ENCODE results near the gene IGSF5. TPM values are rescaled to one million over a fixed set of nuclear protein-coding genes. Genes with fewer than 3 reads are reported as not detected.

The IGSF5 gene
- total RNA-seq, 2 donors from 2014 or later = not detected

DNA sequence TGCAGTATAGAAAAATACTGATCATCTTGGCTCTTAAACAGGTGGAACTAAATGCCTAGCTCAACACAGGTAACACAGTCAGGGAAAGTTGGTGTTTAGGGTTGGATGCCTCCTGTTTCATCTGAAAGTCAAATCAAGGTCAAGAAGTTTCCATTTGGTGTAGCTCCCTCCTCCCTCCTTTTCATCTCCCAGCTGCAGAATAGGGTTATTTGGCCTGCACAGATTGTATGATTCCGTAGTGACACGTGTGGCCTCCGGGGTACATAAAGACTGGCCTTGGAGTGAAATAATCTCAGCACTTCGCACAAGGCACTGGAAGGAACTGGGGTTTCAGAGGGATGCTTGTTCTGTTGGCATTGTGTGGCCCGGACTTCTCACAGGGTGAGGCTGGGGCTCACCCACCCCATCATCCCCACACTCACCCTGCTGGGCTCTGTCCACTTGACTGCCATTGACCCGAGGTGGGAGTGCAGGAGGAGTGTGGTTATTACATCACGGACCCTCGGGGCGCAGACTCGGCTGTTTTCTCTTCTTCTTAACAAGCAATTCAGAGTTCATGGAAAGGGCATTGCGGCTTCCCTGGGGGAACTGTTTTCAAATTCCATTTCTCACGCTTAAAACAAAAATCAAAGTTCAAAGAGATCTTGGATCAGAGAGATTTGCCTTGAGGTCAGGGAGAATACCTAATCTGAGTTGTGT, 18.4 kb downstream of the IGSF5 start:
- peaks cover 9% of the 10 kb centered on the region for H3K9me3 Mint-ChIP-seq
- peaks cover 3% of the 10 kb centered on the region for H3K27me3 Mint-ChIP-seq
- H3K27ac Mint-ChIP-seq = no peak overlapping the region
- ATAC-seq (replicated peaks) = no peak
- no peaks in the 10 kb centered on the region for H3K4me1 Mint-ChIP-seq
- H3K4me3 Mint-ChIP-seq = no peak overlapping the region
- H3K36me3 Mint-ChIP-seq (ENCODE audit: low read depth) = no peaks in the 10 kb centered on the region

DNA sequence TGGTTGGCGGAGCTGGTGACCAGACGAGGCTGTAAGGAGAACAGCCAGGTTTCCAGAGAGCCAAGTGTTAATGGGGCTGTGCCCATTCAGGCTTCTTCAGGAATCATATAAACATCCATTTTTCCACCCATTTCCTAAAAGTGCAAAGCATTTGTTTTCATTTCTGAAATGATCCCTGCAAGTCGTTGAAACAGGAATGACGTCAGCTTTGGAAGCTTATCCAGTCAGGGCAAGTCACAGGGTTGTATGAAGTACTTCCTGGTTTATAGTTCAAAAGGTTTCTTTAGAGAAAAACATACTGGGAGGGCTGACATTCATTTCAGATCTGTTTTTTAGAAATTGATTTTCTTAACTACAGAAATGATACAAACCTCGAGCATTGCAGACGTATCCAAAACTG, 29.2 kb downstream of the IGSF5 start:
- Mint-ChIP-seq H3K4me3 (no peak overlapping the region), H3K27ac (no peak overlapping the region), H3K36me3 (ENCODE audit: low read depth) (no peaks in the 10 kb centered on the region), H3K9me3 (no peaks in the 10 kb centered on the region), H3K4me1 (no peaks in the 10 kb centered on the region), H3K27me3 (no peaks in the 10 kb centered on the region)
- no peak for ATAC-seq (replicated peaks)

DNA sequence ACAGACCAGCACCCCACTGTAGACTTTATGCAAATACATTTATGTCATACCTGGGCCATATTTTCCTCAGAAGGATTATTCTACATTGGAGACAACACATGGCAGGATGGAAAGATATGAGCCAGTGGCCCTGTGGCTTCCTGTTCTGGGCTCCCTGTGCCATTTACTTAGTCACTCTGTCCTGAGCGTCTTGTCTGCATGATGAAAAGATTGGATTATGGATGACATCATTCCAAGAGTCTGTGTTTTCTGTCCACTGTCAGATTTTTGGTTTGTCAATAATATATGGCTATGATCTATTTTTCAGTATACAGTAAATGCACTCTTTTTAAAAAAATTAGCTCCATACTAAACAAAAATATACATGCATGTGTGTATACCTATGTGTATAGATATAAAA, 30.8 kb downstream of the IGSF5 start:
- no peaks in the 10 kb centered on the region for H3K27me3 Mint-ChIP-seq
- H3K9me3 Mint-ChIP-seq = no peaks in the 10 kb centered on the region
- ATAC-seq (replicated peaks) = no peak
- no peak overlapping the region for H3K4me3 Mint-ChIP-seq
- H3K27ac Mint-ChIP-seq = no peak overlapping the region
- no peaks in the 10 kb centered on the region for H3K36me3 Mint-ChIP-seq (ENCODE audit: low read depth)
- H3K4me1 Mint-ChIP-seq = no peaks in the 10 kb centered on the region

DNA sequence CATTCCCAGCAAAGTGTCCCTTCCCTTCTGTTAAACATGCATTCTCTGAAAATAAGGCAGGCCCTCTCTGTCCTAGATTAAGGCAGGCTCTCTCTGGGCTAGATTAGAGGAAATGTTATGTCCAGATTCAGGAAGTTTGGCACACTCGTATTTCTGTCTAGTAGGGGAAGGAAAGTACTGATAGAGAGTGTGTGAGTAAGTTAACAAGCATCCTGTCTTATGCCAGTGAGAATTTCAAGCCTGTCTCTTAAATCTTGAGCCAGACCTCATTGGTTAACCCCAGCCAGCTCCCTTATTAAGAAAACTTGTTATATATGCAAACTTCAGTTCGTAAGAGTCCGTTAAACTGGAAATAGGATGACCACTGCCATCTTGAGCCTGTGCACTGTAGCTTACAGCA, 31.6 kb downstream of the IGSF5 start:
- Mint-ChIP-seq H3K4me3 (no peak overlapping the region), H3K36me3 (ENCODE audit: low read depth) (no peaks in the 10 kb centered on the region), H3K9me3 (no peaks in the 10 kb centered on the region), H3K27me3 (no peaks in the 10 kb centered on the region), H3K27ac (no peak overlapping the region), H3K4me1 (no peaks in the 10 kb centered on the region)
- no peak for ATAC-seq (replicated peaks)

DNA sequence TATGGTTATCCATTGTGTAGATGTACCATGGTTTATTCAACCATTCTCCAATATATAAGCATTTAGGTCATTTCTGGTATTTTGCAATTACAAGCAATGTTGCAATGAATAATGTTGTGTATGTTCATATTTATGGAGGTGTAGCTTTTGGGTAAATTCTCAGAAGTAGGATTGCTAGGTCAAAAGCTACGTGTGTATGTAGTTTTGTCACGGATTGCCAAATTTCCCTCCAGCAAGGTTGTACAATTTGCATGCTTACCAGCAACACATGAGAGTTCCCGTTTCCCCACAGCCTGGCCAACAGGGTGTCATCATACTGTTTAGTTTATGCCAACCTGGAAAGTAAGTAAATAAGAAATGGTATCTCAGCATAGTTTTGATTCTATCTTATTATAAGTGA, 36.3 kb downstream of the IGSF5 start:
- no peak overlapping the region for H3K27ac Mint-ChIP-seq
- ATAC-seq (replicated peaks) = no peak
- H3K9me3 Mint-ChIP-seq = no peaks in the 10 kb centered on the region
- no peaks in the 10 kb centered on the region for H3K27me3 Mint-ChIP-seq
- H3K4me1 Mint-ChIP-seq = no peaks in the 10 kb centered on the region
- no peak overlapping the region for H3K4me3 Mint-ChIP-seq
- H3K36me3 Mint-ChIP-seq (ENCODE audit: low read depth) = no peaks in the 10 kb centered on the region

DNA sequence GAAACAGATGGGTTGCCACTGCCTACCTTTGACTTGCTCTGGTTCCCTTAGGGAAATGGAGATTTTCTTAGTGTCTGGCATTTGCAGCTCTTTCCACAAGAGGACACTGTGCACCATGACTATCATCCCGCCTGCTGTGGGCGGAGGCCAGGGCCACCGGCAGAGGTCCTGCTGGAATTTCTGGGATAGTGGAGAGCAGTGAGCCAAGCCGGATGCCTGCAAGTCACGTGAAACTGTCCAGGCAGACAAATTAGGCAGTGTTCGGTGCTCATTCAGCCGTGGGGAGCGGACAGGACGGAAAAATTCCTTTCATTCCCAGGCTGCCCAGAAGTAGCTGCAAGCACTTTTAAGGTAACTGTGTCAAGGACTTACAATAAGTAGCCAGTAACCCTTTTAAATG, 43.4 kb downstream of the IGSF5 start:
- Mint-ChIP-seq H3K4me1 (no peaks in the 10 kb centered on the region), H3K4me3 (no peak overlapping the region), H3K27ac (no peak overlapping the region), H3K9me3 (no peaks in the 10 kb centered on the region), H3K27me3 (peaks cover 4% of the 10 kb centered on the region), H3K36me3 (ENCODE audit: low read depth) (no peaks in the 10 kb centered on the region)
- ATAC-seq (replicated peaks) = no peak

DNA sequence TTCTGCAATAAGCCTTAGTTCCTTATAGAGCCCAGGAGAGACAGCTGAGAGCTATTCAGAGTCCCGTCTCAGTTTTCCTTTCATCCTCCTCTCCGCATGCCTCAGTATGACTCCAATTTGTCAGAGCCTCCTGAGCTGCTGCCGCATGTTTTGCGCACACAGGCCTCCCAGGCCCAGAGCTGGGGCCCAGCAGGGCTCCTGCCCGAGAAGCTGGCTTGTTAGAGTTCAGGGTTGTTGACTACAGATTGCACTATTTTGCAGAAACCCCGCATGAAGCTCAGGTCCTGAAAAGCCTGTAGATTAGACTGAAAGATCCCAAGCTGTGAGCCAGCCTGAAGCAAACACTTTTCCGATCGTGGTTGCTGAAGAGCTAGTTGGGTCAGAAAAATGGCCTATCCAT, 51.5 kb downstream of the IGSF5 start:
- H3K36me3 Mint-ChIP-seq (ENCODE audit: low read depth) = no peaks in the 10 kb centered on the region
- no peak overlapping the region for H3K4me3 Mint-ChIP-seq
- peaks cover 5% of the 10 kb centered on the region for H3K9me3 Mint-ChIP-seq
- H3K27ac Mint-ChIP-seq = no peak overlapping the region
- no peak for ATAC-seq (replicated peaks)
- H3K27me3 Mint-ChIP-seq = peaks cover 7% of the 10 kb centered on the region
- H3K4me1 Mint-ChIP-seq = no peaks in the 10 kb centered on the region

DNA sequence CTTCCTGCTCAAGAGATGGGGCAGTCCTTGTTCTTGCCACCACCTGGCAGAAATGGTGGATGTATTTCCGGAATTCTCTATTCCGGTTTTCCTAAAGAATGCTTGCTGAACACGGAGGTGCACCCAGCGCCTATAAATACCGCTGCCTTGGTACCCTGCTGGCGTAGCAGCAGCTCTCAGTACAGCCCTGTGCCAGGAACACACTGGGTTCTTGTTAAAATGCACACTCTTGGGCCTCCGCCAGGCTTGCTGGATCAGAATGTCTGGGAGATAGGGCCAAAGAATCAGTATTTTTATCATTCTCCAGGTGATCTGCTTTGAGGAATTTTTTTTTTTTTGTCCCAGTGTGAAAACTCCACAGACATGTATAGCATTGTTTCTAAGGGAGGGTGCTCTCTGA, 54.2 kb downstream of the IGSF5 start:
- H3K27me3 Mint-ChIP-seq = peaks cover 4% of the 10 kb centered on the region
- no peaks in the 10 kb centered on the region for H3K4me1 Mint-ChIP-seq
- no peak for ATAC-seq (replicated peaks)
- H3K27ac Mint-ChIP-seq = no peak overlapping the region
- H3K4me3 Mint-ChIP-seq = no peak overlapping the region
- no peaks in the 10 kb centered on the region for H3K36me3 Mint-ChIP-seq (ENCODE audit: low read depth)
- H3K9me3 Mint-ChIP-seq = no peaks in the 10 kb centered on the region

DNA sequence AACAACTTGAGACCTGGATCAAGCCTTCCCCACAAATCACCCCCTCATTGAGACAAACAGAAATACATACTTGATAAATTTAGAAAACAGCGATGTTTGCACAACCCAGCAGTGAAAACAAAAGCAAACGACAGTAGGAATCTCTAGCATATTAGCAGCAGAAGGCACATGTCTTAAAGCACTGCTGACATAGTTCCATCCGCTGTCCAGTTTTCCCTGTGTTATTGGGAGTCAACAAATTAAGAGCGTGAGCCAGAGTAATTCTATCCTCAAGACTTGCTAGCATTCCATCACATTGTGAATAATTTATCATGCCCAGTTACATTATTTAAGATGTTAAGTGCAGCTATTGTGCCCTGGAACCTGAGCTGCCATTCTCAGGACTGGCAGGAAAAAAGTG, 55.3 kb downstream of the IGSF5 start:
- Mint-ChIP-seq H3K27me3 (peaks cover 3% of the 10 kb centered on the region), H3K9me3 (peaks cover 3% of the 10 kb centered on the region), H3K27ac (no peak overlapping the region), H3K4me1 (no peaks in the 10 kb centered on the region), H3K36me3 (ENCODE audit: low read depth) (no peaks in the 10 kb centered on the region), H3K4me3 (no peak overlapping the region)
- no peak for ATAC-seq (replicated peaks)

DNA sequence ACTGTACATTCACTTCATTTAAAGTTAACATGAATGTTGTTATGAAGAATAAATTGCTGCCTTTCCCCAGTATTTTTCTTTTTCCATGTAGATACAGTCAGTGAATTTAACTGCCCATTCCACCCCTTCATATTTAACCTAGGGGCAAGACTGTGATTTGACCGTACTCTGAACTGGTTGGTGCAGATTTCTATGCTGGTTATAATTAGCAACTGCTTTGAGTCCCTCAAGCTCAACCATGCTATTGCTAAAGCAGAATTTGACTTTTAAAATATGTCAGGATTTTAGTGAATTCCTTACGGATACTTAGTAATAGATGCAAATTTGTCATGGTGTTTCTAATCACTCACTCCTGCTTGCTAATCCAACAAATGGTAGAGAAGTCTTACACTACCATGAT, 57.2 kb downstream of the IGSF5 start:
- Mint-ChIP-seq H3K27ac (no peak overlapping the region), H3K4me3 (no peak overlapping the region), H3K4me1 (no peaks in the 10 kb centered on the region), H3K36me3 (ENCODE audit: low read depth) (no peaks in the 10 kb centered on the region), H3K27me3 (peaks cover 3% of the 10 kb centered on the region), H3K9me3 (peaks cover 4% of the 10 kb centered on the region)
- no peak for ATAC-seq (replicated peaks)

DNA sequence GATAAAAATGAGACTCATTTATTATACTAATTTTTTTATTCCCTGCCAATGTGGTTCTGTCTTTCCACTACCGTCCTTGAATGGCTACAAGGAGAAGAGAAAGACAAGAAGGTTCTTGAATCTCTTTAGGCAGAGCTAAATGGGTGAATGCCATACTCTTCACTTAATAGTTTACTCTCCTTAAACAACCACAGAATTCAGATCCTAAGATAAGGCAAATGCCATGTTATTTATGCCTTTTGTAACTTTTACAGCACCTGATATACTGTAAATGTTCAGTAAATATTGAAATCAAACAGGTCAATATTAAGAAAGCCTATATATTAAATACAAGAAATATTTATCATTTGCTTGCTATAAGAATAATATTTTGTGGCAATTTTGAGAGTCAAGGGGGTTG, 58.4 kb downstream of the IGSF5 start:
- ATAC-seq (replicated peaks) = no peak

DNA sequence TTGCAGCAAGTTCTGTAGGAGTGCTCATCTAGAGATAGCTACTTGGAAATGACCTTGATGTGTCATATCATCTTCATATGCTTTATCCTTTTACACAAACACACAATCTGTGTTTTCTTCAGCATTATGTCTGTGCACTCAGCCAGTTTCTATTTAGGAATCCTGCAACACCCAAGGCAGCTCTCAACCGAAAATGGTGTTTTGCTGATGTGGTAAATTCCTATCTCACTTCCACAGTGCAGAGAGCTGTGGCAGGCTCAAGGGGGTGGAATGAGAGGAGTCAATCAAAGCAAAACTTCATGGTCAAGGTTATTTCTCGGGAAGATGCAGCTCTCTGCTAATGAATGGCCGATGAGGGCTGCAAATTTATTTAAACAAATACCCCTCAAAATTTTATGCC, 59.3 kb downstream of the IGSF5 start:
- Mint-ChIP-seq H3K27ac (no peak overlapping the region), H3K9me3 (peaks cover 4% of the 10 kb centered on the region), H3K4me3 (no peak overlapping the region), H3K27me3 (peaks cover 3% of the 10 kb centered on the region), H3K4me1 (no peaks in the 10 kb centered on the region), H3K36me3 (ENCODE audit: low read depth) (no peaks in the 10 kb centered on the region)
- no peak for ATAC-seq (replicated peaks)

More for the DNA sequence above, 58.4 kb downstream of the IGSF5 start:
- H3K9me3 Mint-ChIP-seq = peaks cover 4% of the 10 kb centered on the region
- no peaks in the 10 kb centered on the region for H3K36me3 Mint-ChIP-seq (ENCODE audit: low read depth)
- no peaks in the 10 kb centered on the region for H3K4me1 Mint-ChIP-seq
- H3K4me3 Mint-ChIP-seq = no peak overlapping the region
- no peak overlapping the region for H3K27ac Mint-ChIP-seq
- peaks cover 3% of the 10 kb centered on the region for H3K27me3 Mint-ChIP-seq

DNA sequence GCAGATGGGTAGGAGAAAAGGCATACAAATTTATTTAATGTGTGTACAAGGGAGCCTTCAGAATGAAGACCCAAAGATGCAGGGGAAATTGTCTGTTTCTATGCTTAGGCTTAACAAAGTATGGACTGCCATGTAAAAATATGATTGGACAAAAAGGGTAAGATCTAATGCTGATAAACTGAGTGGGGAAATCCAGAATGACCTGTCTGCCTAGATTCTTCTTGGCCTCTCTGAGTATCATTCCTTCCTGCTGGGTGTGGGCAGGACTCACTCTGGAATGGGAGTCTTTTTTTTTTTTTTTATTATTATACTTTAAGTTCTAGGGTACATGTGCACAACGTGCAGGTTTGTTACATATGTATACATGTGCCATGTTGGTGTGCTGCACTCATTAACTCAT, 61.0 kb downstream of the IGSF5 start:
- H3K27me3 Mint-ChIP-seq = peaks cover 3% of the 10 kb centered on the region
- no peak overlapping the region for H3K27ac Mint-ChIP-seq
- H3K4me1 Mint-ChIP-seq = no peaks in the 10 kb centered on the region
- no peak for ATAC-seq (replicated peaks)
- no peak overlapping the region for H3K4me3 Mint-ChIP-seq
- peaks cover 4% of the 10 kb centered on the region for H3K9me3 Mint-ChIP-seq
- no peaks in the 10 kb centered on the region for H3K36me3 Mint-ChIP-seq (ENCODE audit: low read depth)

DNA sequence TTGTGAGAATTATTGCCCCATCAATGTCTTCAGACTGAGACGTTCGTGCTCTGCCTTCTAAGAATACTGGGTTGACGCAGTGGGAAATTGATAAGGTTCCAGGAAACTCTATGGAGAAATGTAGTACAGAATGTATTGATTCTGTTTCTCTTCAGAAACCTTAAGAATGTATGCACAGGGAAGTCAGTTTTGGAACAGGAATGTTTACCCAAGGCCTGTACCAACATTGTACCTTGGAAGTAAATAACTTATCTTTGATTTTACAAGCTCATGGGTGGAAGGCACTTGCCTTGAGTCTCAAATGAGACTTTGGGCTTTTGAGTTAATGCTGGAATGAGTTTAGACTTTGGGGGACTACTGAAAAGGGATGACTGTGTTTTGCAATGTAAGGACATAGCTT, 62.8 kb downstream of the IGSF5 start:
- no peak for ATAC-seq (replicated peaks)
- H3K9me3 Mint-ChIP-seq = peaks cover 4% of the 10 kb centered on the region
- no peak overlapping the region for H3K27ac Mint-ChIP-seq
- H3K36me3 Mint-ChIP-seq (ENCODE audit: low read depth) = no peaks in the 10 kb centered on the region
- no peaks in the 10 kb centered on the region for H3K27me3 Mint-ChIP-seq
- H3K4me1 Mint-ChIP-seq = no peaks in the 10 kb centered on the region
- no peak overlapping the region for H3K4me3 Mint-ChIP-seq

DNA sequence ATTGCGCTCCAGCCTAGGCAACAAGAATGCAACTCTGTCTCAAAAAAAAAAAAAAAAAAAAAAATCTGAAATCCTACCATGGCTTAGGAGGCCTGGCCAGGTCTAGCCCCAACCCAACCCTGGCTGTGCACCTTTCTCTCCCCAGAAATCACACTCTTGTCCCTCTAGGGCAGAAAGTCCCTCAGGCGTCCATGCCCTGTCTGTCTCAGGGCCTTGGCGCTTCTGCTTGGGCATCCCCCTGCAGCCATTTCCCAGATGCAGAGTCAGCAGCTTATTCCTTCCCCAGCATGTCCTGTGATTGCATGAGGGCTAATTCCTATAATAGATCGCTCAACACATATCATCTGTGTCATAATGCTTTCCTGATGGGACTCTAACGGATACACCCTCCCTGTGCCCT, 65.0 kb downstream of the IGSF5 start:
- Mint-ChIP-seq H3K27me3 (no peaks in the 10 kb centered on the region), H3K27ac (no peak overlapping the region), H3K4me3 (no peak overlapping the region)

DNA sequence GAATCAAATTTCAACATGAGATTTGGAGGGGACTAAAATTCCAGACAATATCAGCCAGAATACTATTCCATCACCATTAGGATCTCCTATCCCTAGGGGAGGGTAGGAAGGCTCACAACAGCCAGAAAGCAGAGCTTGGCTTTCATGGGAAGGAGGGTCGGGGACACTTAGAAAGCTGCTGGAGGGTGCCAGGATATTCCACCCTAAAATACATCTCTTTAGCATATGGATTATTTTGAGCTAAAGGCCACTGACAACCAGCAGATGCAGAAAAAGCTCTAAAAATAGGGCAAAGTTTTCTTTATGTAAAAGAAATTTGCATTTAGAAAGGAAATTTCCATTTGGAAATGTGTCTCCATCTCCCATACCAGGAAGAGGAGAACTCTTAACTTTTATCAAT, 68.0 kb downstream of the IGSF5 start:
- Mint-ChIP-seq H3K4me3 (no peak overlapping the region), H3K27ac (no peak overlapping the region), H3K27me3 (no peaks in the 10 kb centered on the region), H3K4me1 (no peaks in the 10 kb centered on the region), H3K36me3 (ENCODE audit: low read depth) (no peaks in the 10 kb centered on the region), H3K9me3 (no peaks in the 10 kb centered on the region)
- ATAC-seq (replicated peaks) = no peak

More for the DNA sequence above, 65.0 kb downstream of the IGSF5 start:
- Mint-ChIP-seq H3K9me3 (peaks cover 4% of the 10 kb centered on the region), H3K36me3 (ENCODE audit: low read depth) (no peaks in the 10 kb centered on the region), H3K4me1 (no peaks in the 10 kb centered on the region)
- ATAC-seq (replicated peaks) = no peak
